ENCODE data around the gene SHC2. TPM values are rescaled to one million over a fixed set of nuclear protein-coding genes. Genes with fewer than 3 reads are reported as not detected.

Gene SHC2
- total and polyA plus RNA-seq, 4 donors, result 11.2 to 23.1 (median 14.5) TPM

DNA sequence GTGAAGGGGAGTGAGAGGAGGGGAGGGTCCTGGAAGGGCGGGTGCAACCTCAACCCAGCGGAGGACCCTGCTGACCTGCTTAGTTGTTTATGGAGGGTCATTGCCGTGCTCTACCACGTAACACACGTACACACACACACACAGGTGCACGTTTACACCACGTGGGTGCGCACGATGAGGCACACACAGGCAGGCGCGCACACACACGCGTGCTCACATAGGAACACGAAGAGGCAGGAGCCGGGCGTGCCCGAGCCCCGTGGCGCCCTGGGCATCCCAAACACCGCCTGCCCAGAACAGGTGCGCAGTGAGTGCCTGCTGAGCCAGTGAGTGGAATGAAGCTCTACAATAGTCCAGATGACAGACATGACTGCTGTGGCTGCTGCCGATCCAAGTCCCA lies 24.2 kb upstream of the SHC2 start:
- TF ChIP-seq, protein P1, sequence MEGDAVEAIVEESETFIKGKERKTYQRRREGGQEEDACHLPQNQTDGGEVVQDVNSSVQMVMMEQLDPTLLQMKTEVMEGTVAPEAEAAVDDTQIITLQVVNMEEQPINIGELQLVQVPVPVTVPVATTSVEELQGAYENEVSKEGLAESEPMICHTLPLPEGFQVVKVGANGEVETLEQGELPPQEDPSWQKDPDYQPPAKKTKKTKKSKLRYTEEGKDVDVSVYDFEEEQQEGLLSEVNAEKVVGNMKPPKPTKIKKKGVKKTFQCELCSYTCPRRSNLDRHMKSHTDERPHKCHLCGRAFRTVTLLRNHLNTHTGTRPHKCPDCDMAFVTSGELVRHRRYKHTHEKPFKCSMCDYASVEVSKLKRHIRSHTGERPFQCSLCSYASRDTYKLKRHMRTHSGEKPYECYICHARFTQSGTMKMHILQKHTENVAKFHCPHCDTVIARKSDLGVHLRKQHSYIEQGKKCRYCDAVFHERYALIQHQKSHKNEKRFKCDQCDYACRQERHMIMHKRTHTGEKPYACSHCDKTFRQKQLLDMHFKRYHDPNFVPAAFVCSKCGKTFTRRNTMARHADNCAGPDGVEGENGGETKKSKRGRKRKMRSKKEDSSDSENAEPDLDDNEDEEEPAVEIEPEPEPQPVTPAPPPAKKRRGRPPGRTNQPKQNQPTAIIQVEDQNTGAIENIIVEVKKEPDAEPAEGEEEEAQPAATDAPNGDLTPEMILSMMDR (IDR thresholded peaks at IDR 0.05; ENCODE audit: control extremely low read depth, extremely low read depth), result no peak
- no peak for ATAC-seq (ENCODE audit: insufficient read depth, low FRiP score)
- Histone ChIP-seq H3K27ac (ENCODE audit: low read depth in 1 of 2, low read length in 1 of 2) (no peak overlapping the region), H3K36me3 (ENCODE audit: control insufficient read depth in 4 of 4, insufficient read depth in 4 of 4, low read length in 4 of 4) (no peaks in the 10 kb centered on the region), H3K4me1 (ENCODE audit: control insufficient read depth in 5 of 5, insufficient read depth in 5 of 5, low read length in 5 of 5) (peaks cover 0 to 5% (median 0%) of the 10 kb centered on the region in 5 donors), H3K9ac (ENCODE audit: insufficient read depth in 1 of 2, low read length in 2 of 2) (no peak overlapping the region), H3K27me3 (ENCODE audit: control insufficient read depth in 3 of 3, insufficient read depth in 3 of 3, low read length in 2 of 3) (peaks cover 0 to 12% (median 0%) of the 10 kb centered on the region in 3 donors), H3K9me3 (ENCODE audit: control insufficient read depth in 4 of 4, insufficient read depth in 3 of 4, low read length in 3 of 4) (peaks cover 0 to 8% (median 3%) of the 10 kb centered on the region in 4 donors), H3K4me3 (no peak overlapping the region)
- whole genome bisulfite sequencing, 2 donors, result 82 to 86% methylated on average over 22 of the region's 22 CpGs
- DNase-seq, result no peak

DNA sequence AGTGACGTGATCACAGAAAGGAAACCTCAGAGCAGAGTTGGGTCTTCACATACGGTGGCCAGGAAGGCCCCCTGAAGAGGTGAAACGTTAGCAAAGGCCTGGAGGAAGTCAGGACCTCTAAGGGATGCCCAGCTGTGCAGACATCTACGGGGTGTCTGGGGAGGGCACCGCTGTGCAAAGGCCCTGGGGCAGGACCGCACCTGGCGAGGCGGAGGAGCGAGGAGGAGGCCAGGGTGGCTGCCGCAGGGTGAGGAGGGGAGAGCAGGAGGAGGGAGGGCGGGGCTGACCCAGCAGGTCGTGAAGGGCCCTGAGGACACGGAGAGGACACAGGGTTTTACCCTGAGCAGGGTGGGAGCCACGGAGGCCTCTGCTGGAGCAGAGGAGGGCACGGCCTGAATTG lies 23.7 kb upstream of the SHC2 start:
- Histone ChIP-seq H3K27me3 (ENCODE audit: control insufficient read depth in 3 of 3, insufficient read depth in 3 of 3, low read length in 2 of 3) (peaks cover 0 to 12% (median 0%) of the 10 kb centered on the region in 3 donors), H3K4me3 (no peak overlapping the region), H3K9me3 (ENCODE audit: control insufficient read depth in 4 of 4, insufficient read depth in 3 of 4, low read length in 3 of 4) (peaks cover 0 to 8% (median 3%) of the 10 kb centered on the region in 4 donors), H3K27ac (ENCODE audit: low read depth in 1 of 2, low read length in 1 of 2) (no peak overlapping the region), H3K9ac (ENCODE audit: insufficient read depth in 1 of 2, low read length in 2 of 2) (no peak overlapping the region), H3K36me3 (ENCODE audit: control insufficient read depth in 4 of 4, insufficient read depth in 4 of 4, low read length in 4 of 4) (no peaks in the 10 kb centered on the region), H3K4me1 (ENCODE audit: control insufficient read depth in 5 of 5, insufficient read depth in 5 of 5, low read length in 5 of 5) (peaks cover 0 to 5% (median 0%) of the 10 kb centered on the region in 5 donors)
- ATAC-seq (ENCODE audit: insufficient read depth, low FRiP score) (no peak), DNase-seq (no peak)
- TF ChIP-seq, protein P1 (IDR thresholded peaks at IDR 0.05; ENCODE audit: control extremely low read depth, extremely low read depth), result no peak
- WGBS, 2 donors, result 66 to 76% methylated on average over 15 of the region's 15 CpGs

DNA sequence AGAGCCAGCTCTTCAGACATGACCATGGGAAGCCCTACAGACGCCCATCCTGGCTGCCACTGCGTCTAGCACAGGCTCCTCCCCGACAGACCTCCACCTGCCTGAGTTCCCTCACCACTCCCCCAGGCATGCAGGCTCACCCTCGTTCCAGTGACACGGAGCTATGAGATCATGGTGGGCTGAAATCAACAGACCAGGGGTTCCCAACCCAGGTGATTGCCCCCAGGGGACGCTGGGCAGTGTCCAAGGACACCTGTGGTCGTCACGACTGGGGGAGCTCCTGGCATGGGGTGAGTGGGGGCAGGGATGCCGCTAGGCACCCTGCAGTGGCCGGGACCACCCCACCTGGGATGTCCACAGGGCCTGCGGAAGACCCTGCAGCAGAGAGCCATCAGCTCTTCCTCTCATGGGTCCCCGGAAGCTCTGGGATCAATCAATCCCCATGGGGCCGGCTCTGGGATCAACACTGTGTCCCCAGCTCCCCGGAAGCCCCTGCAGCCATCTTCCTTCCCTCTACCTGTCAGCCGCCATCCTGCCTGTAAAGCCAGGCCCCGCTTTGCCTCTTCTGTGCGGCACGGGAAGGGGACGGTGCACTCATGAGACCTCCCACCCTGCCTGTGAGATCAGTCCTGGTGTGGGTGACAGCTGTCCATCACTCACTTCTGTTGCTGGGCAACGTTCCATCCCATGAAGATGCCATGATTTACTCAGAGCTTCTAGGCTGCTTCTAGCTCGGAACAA lies 22.7 kb upstream of the SHC2 start:
- H3K9me3 ChIP-seq (ENCODE audit: control insufficient read depth in 4 of 4, insufficient read depth in 3 of 4, low read length in 3 of 4), result peaks cover 0 to 8% (median 3%) of the 10 kb centered on the region in 4 donors
- TF ChIP-seq, protein P1 (IDR thresholded peaks at IDR 0.05; ENCODE audit: control extremely low read depth, extremely low read depth), result no peak
- no peak overlapping the region for H3K4me3 ChIP-seq
- peaks cover 0 to 4% (median 2%) of the 10 kb centered on the region in 5 donors for H3K4me1 ChIP-seq (ENCODE audit: control insufficient read depth in 5 of 5, insufficient read depth in 5 of 5, low read length in 5 of 5)
- H3K9ac ChIP-seq (ENCODE audit: insufficient read depth in 1 of 2, low read length in 2 of 2), result no peak overlapping the region
- H3K36me3 ChIP-seq (ENCODE audit: control insufficient read depth in 4 of 4, insufficient read depth in 4 of 4, low read length in 4 of 4), result no peaks in the 10 kb centered on the region
- no peak for DNase-seq
- ATAC-seq (ENCODE audit: insufficient read depth, low FRiP score), result no peak
- H3K27ac ChIP-seq (ENCODE audit: low read depth in 1 of 2, low read length in 1 of 2), result no peak overlapping the region
- peaks cover 0 to 12% (median 0%) of the 10 kb centered on the region in 3 donors for H3K27me3 ChIP-seq (ENCODE audit: control insufficient read depth in 3 of 3, insufficient read depth in 3 of 3, low read length in 2 of 3)
- 54 to 62% methylated on average over 21 of the region's 21 CpGs for WGBS, 2 donors

All from lung (tissue), 12 donors.